ENCODE measurements around the gene SEC31B. TPM values are rescaled to one million over a fixed set of nuclear protein-coding genes. Genes with fewer than 3 reads are reported as not detected.

Gene SEC31B
- polyA plus RNA-seq, 1 donor from 2014 or later = 17.1 TPM

DNA sequence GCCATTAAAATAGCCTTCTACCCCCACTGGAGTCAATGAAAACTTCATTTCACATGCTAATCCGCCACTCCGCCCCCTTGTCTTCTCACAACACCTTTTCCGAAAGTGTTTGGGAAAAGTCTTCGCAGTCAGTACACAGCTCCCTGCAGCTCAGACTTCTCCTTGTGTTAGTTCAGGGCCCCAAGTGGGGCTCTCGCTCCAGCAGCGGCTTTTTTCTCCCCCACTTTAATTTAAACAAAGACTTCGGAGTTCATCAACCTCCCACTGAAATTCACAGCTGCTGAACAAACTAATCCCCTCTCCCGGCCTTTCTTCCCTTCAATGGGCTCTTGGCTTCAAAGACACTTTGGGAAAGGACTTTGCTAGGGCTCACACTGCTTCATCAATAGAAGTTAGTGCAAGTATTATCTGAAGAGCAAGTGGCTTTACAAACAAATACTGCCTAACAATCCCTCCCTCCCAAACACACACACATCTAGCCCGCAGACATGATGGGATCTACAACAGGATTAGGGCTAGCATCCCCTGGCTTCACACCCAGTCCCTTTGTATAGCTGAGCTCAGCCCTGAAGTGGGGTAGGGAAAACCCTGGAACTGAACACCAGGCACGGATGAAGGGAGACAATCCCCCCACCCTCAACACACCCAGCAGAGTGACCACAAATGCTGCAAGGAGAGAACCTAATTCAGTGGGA lies 33.7 kb downstream of the SEC31B start:
- H3K27me3 ChIP-seq (ENCODE audit: insufficient read depth, low read depth, low read length) = peaks cover 93% of the 10 kb centered on the region

DNA sequence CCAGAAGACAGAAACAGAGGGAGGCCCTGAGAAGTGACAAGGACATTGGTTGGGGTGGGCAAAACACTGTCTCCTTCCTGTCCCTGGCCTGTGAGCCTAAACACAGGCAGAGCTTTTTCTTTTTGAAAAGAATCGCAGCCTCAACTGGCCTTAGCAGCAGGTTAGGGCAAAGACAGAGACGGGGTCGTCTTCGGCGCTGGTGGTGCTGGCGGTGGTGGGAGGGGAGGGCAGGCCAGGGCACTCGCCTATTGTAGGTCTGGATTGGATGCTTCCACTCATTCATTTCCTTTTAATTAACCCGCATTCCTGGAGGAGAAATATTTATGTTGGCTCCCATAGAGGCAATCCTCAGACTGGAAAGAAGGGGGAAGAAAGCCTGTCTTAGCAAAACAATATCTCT lies 34.3 kb downstream of the SEC31B start:
- Histone ChIP-seq H3K36me3 (ENCODE audit: insufficient read depth, low read length) (peaks cover 24% of the 10 kb centered on the region), H3K4me2 (ENCODE audit: low read length) (no peak overlapping the region), H3F3A (ENCODE audit: insufficient read depth, low read length, poor library complexity, severe bottlenecking) (no peaks in the 10 kb centered on the region), H3K27ac (ENCODE audit: low read length) (no peak overlapping the region), H4K20me1 (ENCODE audit: insufficient read depth) (no peaks in the 10 kb centered on the region), H3K9ac (ENCODE audit: low read length) (no peak overlapping the region), H2AFZ (ENCODE audit: low read depth, low read length) (no peak overlapping the region), H3K27me3 (ENCODE audit: insufficient read depth, low read depth, low read length) (peaks cover 94% of the 10 kb centered on the region), H3K9me2 (ENCODE audit: insufficient read depth, low read length) (no peaks in the 10 kb centered on the region), H3K4me3 (ENCODE audit: low read length) (no peak overlapping the region), H3K79me2 (replicated peaks; ENCODE audit: insufficient read depth, low read length) (no peaks in the 10 kb centered on the region), H3K9me3 (ENCODE audit: low read length) (no peaks in the 10 kb centered on the region)
- TF ChIP-seq EZH2 (IDR thresholded peaks at IDR 0.05; ENCODE audit: borderline replicate concordance, insufficient read depth, low read length, poor library complexity, severe bottlenecking) = no peak
- no peak for TF ChIP-seq SMC3 (conservative IDR thresholded peaks at IDR 0.05; ENCODE audit: poor library complexity)
- no peak for TF ChIP-seq POLR2AphosphoS5 (IDR thresholded peaks at IDR 0.05)
- TF ChIP-seq, protein P1, sequence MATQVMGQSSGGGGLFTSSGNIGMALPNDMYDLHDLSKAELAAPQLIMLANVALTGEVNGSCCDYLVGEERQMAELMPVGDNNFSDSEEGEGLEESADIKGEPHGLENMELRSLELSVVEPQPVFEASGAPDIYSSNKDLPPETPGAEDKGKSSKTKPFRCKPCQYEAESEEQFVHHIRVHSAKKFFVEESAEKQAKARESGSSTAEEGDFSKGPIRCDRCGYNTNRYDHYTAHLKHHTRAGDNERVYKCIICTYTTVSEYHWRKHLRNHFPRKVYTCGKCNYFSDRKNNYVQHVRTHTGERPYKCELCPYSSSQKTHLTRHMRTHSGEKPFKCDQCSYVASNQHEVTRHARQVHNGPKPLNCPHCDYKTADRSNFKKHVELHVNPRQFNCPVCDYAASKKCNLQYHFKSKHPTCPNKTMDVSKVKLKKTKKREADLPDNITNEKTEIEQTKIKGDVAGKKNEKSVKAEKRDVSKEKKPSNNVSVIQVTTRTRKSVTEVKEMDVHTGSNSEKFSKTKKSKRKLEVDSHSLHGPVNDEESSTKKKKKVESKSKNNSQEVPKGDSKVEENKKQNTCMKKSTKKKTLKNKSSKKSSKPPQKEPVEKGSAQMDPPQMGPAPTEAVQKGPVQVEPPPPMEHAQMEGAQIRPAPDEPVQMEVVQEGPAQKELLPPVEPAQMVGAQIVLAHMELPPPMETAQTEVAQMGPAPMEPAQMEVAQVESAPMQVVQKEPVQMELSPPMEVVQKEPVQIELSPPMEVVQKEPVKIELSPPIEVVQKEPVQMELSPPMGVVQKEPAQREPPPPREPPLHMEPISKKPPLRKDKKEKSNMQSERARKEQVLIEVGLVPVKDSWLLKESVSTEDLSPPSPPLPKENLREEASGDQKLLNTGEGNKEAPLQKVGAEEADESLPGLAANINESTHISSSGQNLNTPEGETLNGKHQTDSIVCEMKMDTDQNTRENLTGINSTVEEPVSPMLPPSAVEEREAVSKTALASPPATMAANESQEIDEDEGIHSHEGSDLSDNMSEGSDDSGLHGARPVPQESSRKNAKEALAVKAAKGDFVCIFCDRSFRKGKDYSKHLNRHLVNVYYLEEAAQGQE (IDR thresholded peaks at IDR 0.05; ENCODE audit: borderline replicate concordance) = no peak
- no peak for TF ChIP-seq EP300 (conservative IDR thresholded peaks at IDR 0.05; ENCODE audit: poor library complexity, severe bottlenecking)
- TF ChIP-seq, protein P2, sequence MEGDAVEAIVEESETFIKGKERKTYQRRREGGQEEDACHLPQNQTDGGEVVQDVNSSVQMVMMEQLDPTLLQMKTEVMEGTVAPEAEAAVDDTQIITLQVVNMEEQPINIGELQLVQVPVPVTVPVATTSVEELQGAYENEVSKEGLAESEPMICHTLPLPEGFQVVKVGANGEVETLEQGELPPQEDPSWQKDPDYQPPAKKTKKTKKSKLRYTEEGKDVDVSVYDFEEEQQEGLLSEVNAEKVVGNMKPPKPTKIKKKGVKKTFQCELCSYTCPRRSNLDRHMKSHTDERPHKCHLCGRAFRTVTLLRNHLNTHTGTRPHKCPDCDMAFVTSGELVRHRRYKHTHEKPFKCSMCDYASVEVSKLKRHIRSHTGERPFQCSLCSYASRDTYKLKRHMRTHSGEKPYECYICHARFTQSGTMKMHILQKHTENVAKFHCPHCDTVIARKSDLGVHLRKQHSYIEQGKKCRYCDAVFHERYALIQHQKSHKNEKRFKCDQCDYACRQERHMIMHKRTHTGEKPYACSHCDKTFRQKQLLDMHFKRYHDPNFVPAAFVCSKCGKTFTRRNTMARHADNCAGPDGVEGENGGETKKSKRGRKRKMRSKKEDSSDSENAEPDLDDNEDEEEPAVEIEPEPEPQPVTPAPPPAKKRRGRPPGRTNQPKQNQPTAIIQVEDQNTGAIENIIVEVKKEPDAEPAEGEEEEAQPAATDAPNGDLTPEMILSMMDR (IDR thresholded peaks at IDR 0.05; ENCODE audit: poor library complexity, severe bottlenecking) = no peak
- TF ChIP-seq RAD21 (conservative IDR thresholded peaks at IDR 0.05) = no peak
- no peak for TF ChIP-seq TAF1 (IDR thresholded peaks at IDR 0.05; ENCODE audit: low read depth)
- no peak for TF ChIP-seq MXI1 (conservative IDR thresholded peaks at IDR 0.05; ENCODE audit: poor library complexity, severe bottlenecking)

More for the DNA sequence above, 33.7 kb downstream of the SEC31B start:
- H3K9me2 ChIP-seq (ENCODE audit: insufficient read depth, low read length) = no peaks in the 10 kb centered on the region
- TF ChIP-seq RAD21 (conservative IDR thresholded peaks at IDR 0.05) (no peak), EP300 (conservative IDR thresholded peaks at IDR 0.05; ENCODE audit: poor library complexity, severe bottlenecking) (no peak), MXI1 (conservative IDR thresholded peaks at IDR 0.05; ENCODE audit: poor library complexity, severe bottlenecking) (no peak), POLR2AphosphoS5 (IDR thresholded peaks at IDR 0.05) (no peak), SMC3 (conservative IDR thresholded peaks at IDR 0.05; ENCODE audit: poor library complexity) (no peak), TAF1 (IDR thresholded peaks at IDR 0.05; ENCODE audit: low read depth) (no peak), EZH2 (IDR thresholded peaks at IDR 0.05; ENCODE audit: borderline replicate concordance, insufficient read depth, low read length, poor library complexity, severe bottlenecking) (no peak)
- TF ChIP-seq, protein P1 (IDR thresholded peaks at IDR 0.05; ENCODE audit: borderline replicate concordance) = no peak
- TF ChIP-seq, protein P2 (IDR thresholded peaks at IDR 0.05; ENCODE audit: poor library complexity, severe bottlenecking) = no peak
- H3K9ac ChIP-seq (ENCODE audit: low read length) = no peak overlapping the region
- H3K4me3 ChIP-seq (ENCODE audit: low read length) = no peak overlapping the region
- H3K4me2 ChIP-seq (ENCODE audit: low read length) = no peak overlapping the region
- H3F3A ChIP-seq (ENCODE audit: insufficient read depth, low read length, poor library complexity, severe bottlenecking) = no peaks in the 10 kb centered on the region
- no peak overlapping the region for H3K27ac ChIP-seq (ENCODE audit: low read length)
- no peaks in the 10 kb centered on the region for H3K79me2 ChIP-seq (replicated peaks; ENCODE audit: insufficient read depth, low read length)
- no peak overlapping the region for H2AFZ ChIP-seq (ENCODE audit: low read depth, low read length)
- H3K9me3 ChIP-seq (ENCODE audit: low read length) = no peaks in the 10 kb centered on the region
- no peaks in the 10 kb centered on the region for H4K20me1 ChIP-seq (ENCODE audit: insufficient read depth)
- H3K36me3 ChIP-seq (ENCODE audit: insufficient read depth, low read length) = peaks cover 27% of the 10 kb centered on the region
